B cell (primary cell): Measurements from ENCODE around the gene SEC14L5. TPM values are rescaled to one million over a fixed set of nuclear protein-coding genes. Genes with fewer than 3 reads are reported as not detected.

Source experiments
- ATAC-seq: fragments of 200-7000 bp; cut with Tn5 transposase; one replicate; pipeline ENCODE4 v1.10.0; 2021; ENCODE audit warnings: low read depth, mild to moderate bottlenecking, moderate number of reproducible peaks, moderate library complexity
- CTCF ChIA-PET: fragments of 350-600 bp; sonication (Branson Sonifier 250); formaldehyde crosslinking; loops from one replicate; lab custom pipeline; 2021; ENCODE audit warnings: antibody characterized with exemption, inconsistent platforms; lab: Charles Lee
- POLR2A ChIA-PET: fragments of 350-600 bp; sonication (Branson Sonifier 250); formaldehyde crosslinking; loops from one replicate; lab custom pipeline; 2021; ENCODE audit warnings: antibody characterized with exemption; lab: Charles Lee
- DNase-seq: peaks from one replicate; pipeline ENCODE4 v3.0.0; 2013
- H2AFZ ChIP-seq: 2 replicates; pipeline ENCODE4 v1.6.1; 2012; ENCODE audit warnings: mild to moderate bottlenecking, low read depth, low read length; ENCODE audit not compliant: insufficient read depth, poor library complexity, severe bottlenecking
- H3K27ac ChIP-seq, 2 donors: 1 replicate in 1 of 2; 2 replicates in 1 of 2; pipeline ENCODE4 v1.5.1; 2012 to 2013; ENCODE audit warnings: low read length in 2 of 2, mild to moderate bottlenecking in 2 of 2, moderate library complexity in 1 of 2
- H3K27me3 ChIP-seq, 4 experiments: fragments of 200-600 bp in 1 of 4; sonication (generic) in 1 of 4; replicated peaks in 1 of 4; 1 replicate in 2 of 4; 2 replicates in 2 of 4; pipeline versions ENCODE4 v1.6.1 to v1.7.0; 2013 to 2016; ENCODE audit warnings: low read length in 3 of 4, mild to moderate bottlenecking in 2 of 4, mixed read lengths in 1 of 4, moderate library complexity in 1 of 4; ENCODE audit not compliant: insufficient read depth in 4 of 4, control insufficient read depth in 3 of 4; ENCODE audit errors: control extremely low read depth in 1 of 4
- H3K36me3 ChIP-seq, 2 experiments: replicated peaks in 1 of 2; 1 replicate in 1 of 2; 2 replicates in 1 of 2; pipeline versions ENCODE4 v1.6.1 to v1.7.1; 2013; ENCODE audit warnings: low read length in 1 of 2; ENCODE audit not compliant: insufficient read depth in 2 of 2, control insufficient read depth in 1 of 2; ENCODE audit errors: control extremely low read depth in 1 of 2, extremely low read depth in 1 of 2
- H3K4me1 ChIP-seq, 2 donors: fragments of 200-600 bp in 1 of 2; sonication (generic) in 1 of 2; 1 replicate in 1 of 2; 2 replicates in 1 of 2; pipeline versions ENCODE4 v1.5.1 to v1.6.1; 2013 to 2017; ENCODE audit warnings: low read length in 2 of 2; ENCODE audit not compliant: control insufficient read depth in 2 of 2, insufficient read depth in 2 of 2
- H3K4me2 ChIP-seq: replicated peaks from 2 replicates; pipeline ENCODE3; 2012; ENCODE audit warnings: mild to moderate bottlenecking, low read depth, low read length; ENCODE audit not compliant: poor library complexity, severe bottlenecking
- H3K4me3 ChIP-seq, 5 experiments: fragments of 200-600 bp in 1 of 5; sonication (generic) in 1 of 5; 1 replicate in 3 of 5; 2 replicates in 2 of 5; pipeline versions ENCODE4 v1.5.1 to v1.7.0; 2011 to 2016; ENCODE audit warnings: low read length in 4 of 5, mild to moderate bottlenecking in 4 of 5, low read depth in 2 of 5, control low read depth in 1 of 5, moderate library complexity in 1 of 5; ENCODE audit not compliant: insufficient read depth in 1 of 5; ENCODE audit errors: control extremely low read depth in 1 of 5, extremely low read depth in 1 of 5
- H3K79me2 ChIP-seq: fragments of 200-600 bp; sonication (generic); one replicate; pipeline ENCODE4 v1.6.0; 2016; ENCODE audit warnings: low read length; ENCODE audit not compliant: control insufficient read depth, insufficient read depth
- H3K9ac ChIP-seq: fragments of 200-600 bp; sonication (generic); 2 replicates; pipeline ENCODE4 v1.6.1; 2017; ENCODE audit warnings: mild to moderate bottlenecking, low read length, moderate library complexity
- H3K9me3 ChIP-seq, 3 donors: one replicate each; pipeline versions ENCODE4 v1.6.1 to v1.7.1; 2013; ENCODE audit warnings: low read length in 2 of 3; ENCODE audit not compliant: control insufficient read depth in 2 of 3, insufficient read depth in 1 of 3; ENCODE audit errors: control extremely low read depth in 1 of 3
- H4K20me1 ChIP-seq: 2 replicates; pipeline ENCODE4 v1.6.0; 2012; ENCODE audit warnings: mild to moderate bottlenecking, low read length; ENCODE audit not compliant: insufficient read depth, control insufficient read depth, poor library complexity, severe bottlenecking
- H3K27ac Mint-ChIP-seq: one replicate; pipeline ENCODE4 v1.8.0; 2021; ENCODE audit warnings: mixed read lengths
- H3K27me3 Mint-ChIP-seq: one replicate; pipeline ENCODE4 v1.8.0; 2021; ENCODE audit warnings: mixed read lengths
- H3K4me1 Mint-ChIP-seq: one replicate; pipeline ENCODE4 v1.8.0; 2021; ENCODE audit warnings: mixed read lengths
- H3K4me3 Mint-ChIP-seq: one replicate; pipeline ENCODE4 v1.8.0; 2021; ENCODE audit warnings: mixed read lengths
- H3K9me3 Mint-ChIP-seq: one replicate; pipeline ENCODE4 v1.8.0; 2022; ENCODE audit warnings: mixed read lengths; ENCODE audit not compliant: insufficient read depth
- CTCF ChIP-seq: fragments of 200-600 bp; IDR thresholded peaks from one replicate; pipeline ENCODE4 v1.8.0; 2022; ENCODE audit warnings: antibody characterized with exemption, mild to moderate bottlenecking
- EZH2 ChIP-seq: IDR thresholded peaks from 2 replicates; pipeline ENCODE4 v1.6.1; 2012; ENCODE audit warnings: borderline replicate concordance, low read depth, mild to moderate bottlenecking, moderate library complexity, low read length; ENCODE audit not compliant: insufficient read depth, poor library complexity, severe bottlenecking
- WGBS: methylation state at CpG from one replicate; pipeline ENCODE4 v1.1.5; 2013; ENCODE audit warnings: missing lambda C conversion rate; ENCODE audit not compliant: insufficient coverage; 5-methylcytosine and 5-hydroxymethylcytosine counted together
- intact Hi-C: fragments of 100-400 bp; cut with micrococcal nuclease; formaldehyde crosslinking; loops from one replicate; pipeline ENCODE4 v1.10.0; 2022
- polyA plus RNA-seq: library from polyadenylated mRNA; depleted of rRNA; stranded (reverse); fragments of >200 nt; gene quantifications from 2 replicates; pipeline ENCODE4 v1.2.3, GENCODE V29; 2012
- total RNA-seq, 2 donors: library from RNA; stranded (reverse); fragments of 120-200 nt in 1 of 2; gene quantifications; 1 replicate in 1 of 2; 2 replicates in 1 of 2; pipeline versions ENCODE4 v1.2.3 to v1.2.4, GENCODE V29; 2013 to 2022

The SEC14L5 gene
- total and polyA plus RNA-seq, 2 donors (not counting 1 experiment from before 2014, with no cell fraction given), result not detected

GRCh38 chr16:4954714-4955113, 3.4 kb upstream of the SEC14L5 start:
- no peak overlapping the region for H2AFZ ChIP-seq
- Mint-ChIP-seq H3K27me3 (peaks cover 44% of the 10 kb centered on the region), H3K4me3 (no peak overlapping the region), H3K9me3 (no peaks in the 10 kb centered on the region), H3K4me1 (peaks cover 19% of the 10 kb centered on the region), H3K27ac (no peak overlapping the region)
- peaks cover 0 to 20% (median 0%) of the 10 kb centered on the region in 3 donors for H3K9me3 ChIP-seq
- ChIA-PET POLR2A (no interaction called here), CTCF (interaction anchor here (0.7 to 1.3 kb wide), 3 partner anchors 21 to 1494 kb away, joined by 3 read pairs; no protein-coding TSS in a partner anchor)
- H3K4me3 ChIP-seq, result no peak overlapping the region
- ATAC-seq, result no peak
- H3K79me2 ChIP-seq, result no peaks in the 10 kb centered on the region
- peaks cover 0 to 46% (median 16%) of the 10 kb centered on the region in 4 experiments for H3K27me3 ChIP-seq
- H3K4me1 ChIP-seq, result peaks cover 15% of the 10 kb centered on the region in 2 donors
- intact Hi-C loops, result loop anchor here (5.0 to 10.0 kb wide), 3 partner anchors 143 to 1430 kb away; partner anchors contain the start of gene EEF2KMT
- H3K9ac ChIP-seq, result no peak overlapping the region
- no peak overlapping the region for H3K27ac ChIP-seq
- DNase-seq, result no peak
- WGBS, result 95% methylated on average over 1 of the region's 1 CpG
- no peak for TF ChIP-seq EZH2
- H3K4me2 ChIP-seq, result no peak overlapping the region
- no peaks in the 10 kb centered on the region for H4K20me1 ChIP-seq
- no peaks in the 10 kb centered on the region for H3K36me3 ChIP-seq

- H3K79me2 ChIP-seq, result no peaks in the 10 kb centered on the region
- ATAC-seq (no peak), DNase-seq (no peak)
- peak overlapping the region; percentile 63 for H2AFZ ChIP-seq
- peak overlapping the region; percentile 50 for H3K9ac ChIP-seq
- POLR2A ChIA-PET, result interaction anchor here (0.7 kb wide), 1 partner anchor 39 kb away, joined by 4 read pairs; no protein-coding TSS in a partner anchor
- H3K4me2 ChIP-seq, result peak overlapping the region; percentile 76
- no peaks in the 10 kb centered on the region for H3K36me3 ChIP-seq
- peaks cover 15% of the 10 kb centered on the region in 2 donors for H3K4me1 ChIP-seq
- WGBS, result 46% methylated on average over 4 of the region's 10 CpGs
- H3K4me3 ChIP-seq, result peak overlapping the region in 3 of 5 experiments; percentile 37 to 47 (median 46)
- Mint-ChIP-seq H3K27me3 (peaks cover 51% of the 10 kb centered on the region), H3K4me1 (peaks cover 19% of the 10 kb centered on the region), H3K9me3 (no peaks in the 10 kb centered on the region), H3K27ac (no peak overlapping the region), H3K4me3 (peak overlapping the region; percentile 85)
- H3K9me3 ChIP-seq, result peaks cover 0 to 20% (median 0%) of the 10 kb centered on the region in 3 donors
- H3K27me3 ChIP-seq, result peaks cover 0 to 58% (median 23%) of the 10 kb centered on the region in 4 experiments
- CTCF ChIA-PET, result interaction anchor here (1.4 to 1.7 kb wide), 2 partner anchors 9 to 18 kb away, joined by 3 to 5 read pairs; no protein-coding TSS in a partner anchor
- intact Hi-C loops, result loop anchor here (5.0 to 10.0 kb wide), 3 partner anchors 140 to 1433 kb away; partner anchors contain the start of gene EEF2KMT
- TF ChIP-seq CTCF (no peak), EZH2 (no peak)
- no peaks in the 10 kb centered on the region for H4K20me1 ChIP-seq
- no peak overlapping the region for H3K27ac ChIP-seq
Observed at GRCh38 chr16:4957420-4957719, 760 bp upstream of the SEC14L5 start.
